ENCODE results near the gene ZBTB21.

ZBTB21 gene

DNA sequence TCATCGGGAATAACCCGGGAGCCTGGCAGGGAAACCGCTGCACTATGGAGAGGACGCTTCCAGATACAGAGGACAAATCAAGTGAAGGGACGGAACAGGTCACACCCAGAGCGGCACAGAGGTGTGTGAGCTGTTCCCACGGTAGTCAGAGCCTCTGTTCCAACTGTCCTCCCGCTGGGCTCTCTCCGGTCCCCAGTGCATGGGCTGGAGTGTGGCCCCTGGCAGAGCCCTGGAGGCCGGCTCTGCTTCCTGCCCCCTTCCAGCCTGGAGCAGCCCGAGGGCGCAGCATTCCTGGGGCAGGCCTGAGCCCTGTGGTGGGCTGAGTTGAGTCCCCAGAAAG lies 11.9 kb upstream of the ZBTB21 start:
- H3K4me3 ChIP-seq (ENCODE audit: control insufficient read depth, low read depth, low read length): no peak overlapping the region
- no peak for DNase-seq (ENCODE audit: low read depth)
- TF ChIP-seq, protein P1, sequence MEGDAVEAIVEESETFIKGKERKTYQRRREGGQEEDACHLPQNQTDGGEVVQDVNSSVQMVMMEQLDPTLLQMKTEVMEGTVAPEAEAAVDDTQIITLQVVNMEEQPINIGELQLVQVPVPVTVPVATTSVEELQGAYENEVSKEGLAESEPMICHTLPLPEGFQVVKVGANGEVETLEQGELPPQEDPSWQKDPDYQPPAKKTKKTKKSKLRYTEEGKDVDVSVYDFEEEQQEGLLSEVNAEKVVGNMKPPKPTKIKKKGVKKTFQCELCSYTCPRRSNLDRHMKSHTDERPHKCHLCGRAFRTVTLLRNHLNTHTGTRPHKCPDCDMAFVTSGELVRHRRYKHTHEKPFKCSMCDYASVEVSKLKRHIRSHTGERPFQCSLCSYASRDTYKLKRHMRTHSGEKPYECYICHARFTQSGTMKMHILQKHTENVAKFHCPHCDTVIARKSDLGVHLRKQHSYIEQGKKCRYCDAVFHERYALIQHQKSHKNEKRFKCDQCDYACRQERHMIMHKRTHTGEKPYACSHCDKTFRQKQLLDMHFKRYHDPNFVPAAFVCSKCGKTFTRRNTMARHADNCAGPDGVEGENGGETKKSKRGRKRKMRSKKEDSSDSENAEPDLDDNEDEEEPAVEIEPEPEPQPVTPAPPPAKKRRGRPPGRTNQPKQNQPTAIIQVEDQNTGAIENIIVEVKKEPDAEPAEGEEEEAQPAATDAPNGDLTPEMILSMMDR (IDR thresholded peaks at IDR 0.05; ENCODE audit: control insufficient read depth, insufficient read depth, low read depth, low read length, missing control alignments): no peak

DNA sequence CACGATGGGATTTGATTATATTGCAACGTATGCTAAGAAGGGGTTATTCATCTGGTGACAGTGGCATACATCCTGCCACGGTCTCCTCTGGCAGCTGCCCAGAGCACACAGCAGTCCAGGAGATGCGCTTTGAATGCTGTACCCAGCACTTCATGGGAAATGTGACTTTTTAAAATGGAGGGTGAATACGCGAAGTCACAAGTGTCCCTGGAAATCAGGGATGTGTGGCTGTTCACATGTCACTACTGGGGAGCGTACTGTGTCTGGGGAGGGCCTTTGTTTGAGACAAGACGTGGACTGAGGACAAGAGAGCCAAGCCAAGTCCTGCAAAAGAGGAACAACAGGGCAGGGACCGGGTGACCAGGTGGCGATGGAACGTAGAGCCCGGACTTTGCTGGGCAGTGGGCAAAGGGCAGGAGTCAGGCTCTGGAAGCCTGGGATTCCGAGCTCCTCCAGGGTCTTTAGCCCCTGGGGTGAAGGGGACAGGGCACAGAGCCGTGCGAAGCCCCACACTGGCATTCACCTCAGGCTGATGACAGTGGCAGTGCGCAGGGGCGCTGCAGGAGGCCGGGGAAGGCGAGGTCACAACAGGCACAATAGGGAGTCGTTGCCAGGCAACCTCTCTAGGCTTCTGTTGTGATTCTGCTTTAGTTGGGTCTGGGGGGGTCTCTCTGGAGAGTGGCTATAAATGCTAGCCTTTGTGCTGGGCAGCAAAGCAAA lies 11.4 kb upstream of the ZBTB21 start:
- no peak for DNase-seq (ENCODE audit: low read depth)
- H3K4me3 ChIP-seq (ENCODE audit: control insufficient read depth, low read depth, low read length): no peak overlapping the region
- TF ChIP-seq, protein P1 (IDR thresholded peaks at IDR 0.05; ENCODE audit: control insufficient read depth, insufficient read depth, low read depth, low read length, missing control alignments): no peak

DNA sequence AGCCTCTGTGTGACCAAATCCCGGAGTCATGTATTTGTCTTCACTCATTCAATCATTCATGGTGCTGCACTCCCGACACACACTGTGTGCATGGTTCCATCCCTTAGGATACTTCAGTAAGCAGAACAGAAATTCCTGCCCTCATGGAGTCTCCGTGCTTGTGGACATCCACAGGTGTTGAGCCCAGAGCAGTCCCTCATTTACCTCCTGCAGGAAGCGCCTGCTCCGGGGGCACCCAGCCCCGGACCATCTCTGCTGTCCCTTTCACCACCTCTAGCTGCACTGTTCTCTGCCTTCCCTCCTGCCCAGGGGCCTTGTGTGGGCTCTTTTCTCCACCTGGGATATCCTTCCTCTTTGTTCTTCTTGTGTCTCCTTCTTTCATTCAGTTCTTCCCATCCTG lies 9.5 kb upstream of the ZBTB21 start:
- no peak for DNase-seq (ENCODE audit: low read depth)
- TF ChIP-seq, protein P1 (IDR thresholded peaks at IDR 0.05; ENCODE audit: control insufficient read depth, insufficient read depth, low read depth, low read length, missing control alignments): no peak
- H3K4me3 ChIP-seq (ENCODE audit: control insufficient read depth, low read depth, low read length): no peak overlapping the region

DNA sequence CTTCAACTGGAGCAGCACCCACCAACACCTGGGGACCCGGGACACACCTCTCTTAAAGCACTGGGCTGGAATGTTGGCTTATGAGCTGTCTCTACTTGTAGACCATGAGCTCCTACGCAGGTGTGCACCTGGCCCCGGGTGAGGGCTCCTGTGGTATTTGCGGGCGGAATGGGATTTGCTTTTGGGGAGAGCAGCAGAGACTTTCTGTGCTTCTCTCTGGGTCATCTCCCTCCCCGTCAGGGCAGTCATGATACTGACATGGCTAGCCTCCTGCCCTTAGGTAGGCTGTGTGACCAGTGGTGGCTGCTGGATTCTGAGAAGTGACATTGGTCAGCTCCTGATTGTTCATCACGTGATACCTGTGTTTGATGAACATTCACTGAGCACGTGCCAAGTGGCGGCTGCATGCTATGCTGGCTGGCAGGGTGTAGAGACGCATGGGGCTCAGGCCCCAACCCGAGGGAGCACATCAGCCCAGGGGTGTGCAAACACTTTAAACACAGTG lies 9.0 kb upstream of the ZBTB21 start:
- TF ChIP-seq, protein P1 (IDR thresholded peaks at IDR 0.05; ENCODE audit: control insufficient read depth, insufficient read depth, low read depth, low read length, missing control alignments): no peak
- no peak overlapping the region for H3K4me3 ChIP-seq (ENCODE audit: control insufficient read depth, low read depth, low read length)
- no peak for DNase-seq (ENCODE audit: low read depth)

DNA sequence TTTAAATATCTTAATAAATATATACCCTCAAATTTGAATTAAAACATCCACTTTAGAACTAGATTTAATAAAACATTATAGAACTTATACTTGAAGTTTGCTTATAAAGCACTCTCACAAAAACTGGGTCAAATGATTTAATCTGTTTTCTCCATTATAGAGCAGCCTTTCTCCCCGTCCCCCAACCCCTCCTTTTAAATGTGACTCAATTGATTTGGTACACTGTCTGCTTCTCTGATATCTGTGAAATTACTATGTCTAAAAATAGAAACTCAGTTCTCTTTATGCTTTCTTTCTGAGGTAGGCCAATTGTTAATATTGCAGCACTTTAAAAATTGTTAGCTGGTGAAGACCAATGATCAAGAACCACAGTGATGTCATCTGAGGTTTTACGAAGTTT lies 6.9 kb upstream of the ZBTB21 start:
- TF ChIP-seq, protein P1 (IDR thresholded peaks at IDR 0.05; ENCODE audit: control insufficient read depth, insufficient read depth, low read depth, low read length, missing control alignments): no peak
- DNase-seq (ENCODE audit: low read depth): no peak
- no peak overlapping the region for H3K4me3 ChIP-seq (ENCODE audit: control insufficient read depth, low read depth, low read length)

DNA sequence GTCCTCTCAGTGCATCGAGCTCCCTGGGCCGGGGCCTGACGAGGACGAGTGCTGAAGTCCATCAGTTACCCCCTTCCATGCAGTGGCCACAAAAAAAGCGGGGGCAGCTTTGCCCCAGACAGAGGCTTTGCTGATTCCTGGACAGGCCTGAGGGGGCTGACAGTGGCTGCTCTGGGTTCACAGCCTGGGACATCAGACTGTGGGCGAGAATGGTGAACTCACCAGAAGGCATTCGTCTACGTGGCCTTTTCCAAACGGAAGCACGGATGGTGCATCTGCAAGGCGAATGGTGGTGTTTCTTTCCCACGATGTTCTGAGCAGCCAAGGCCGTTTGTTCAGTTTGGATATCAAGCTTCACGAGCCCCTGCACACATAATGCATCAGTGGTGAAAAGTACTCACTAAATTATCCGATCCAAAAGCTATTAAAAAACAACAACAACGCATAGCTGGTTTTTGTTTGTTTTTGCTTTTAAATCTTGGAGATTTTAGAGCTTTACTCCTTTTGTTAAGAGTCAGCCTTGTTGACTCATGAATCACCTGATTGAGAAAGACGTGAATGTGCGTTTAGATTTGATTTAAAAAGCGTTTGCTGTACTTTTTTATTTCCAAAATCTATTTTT lies 6.3 kb upstream of the ZBTB21 start:
- H3K4me3 ChIP-seq (ENCODE audit: control insufficient read depth, low read depth, low read length): no peak overlapping the region
- TF ChIP-seq, protein P1 (IDR thresholded peaks at IDR 0.05; ENCODE audit: control insufficient read depth, insufficient read depth, low read depth, low read length, missing control alignments): no peak
- DNase-seq (ENCODE audit: low read depth): no peak

All from AG09309 (cell line).